Epidermal melanocyte (primary cell): ENCODE data around the gene EZH1.

Source experiments
- DNase-seq: peaks from one replicate; pipeline ENCODE4 v3.0.0; 2011; ENCODE audit warnings: low spot score; ENCODE audit not compliant: insufficient read length

The EZH1 gene

DNA sequence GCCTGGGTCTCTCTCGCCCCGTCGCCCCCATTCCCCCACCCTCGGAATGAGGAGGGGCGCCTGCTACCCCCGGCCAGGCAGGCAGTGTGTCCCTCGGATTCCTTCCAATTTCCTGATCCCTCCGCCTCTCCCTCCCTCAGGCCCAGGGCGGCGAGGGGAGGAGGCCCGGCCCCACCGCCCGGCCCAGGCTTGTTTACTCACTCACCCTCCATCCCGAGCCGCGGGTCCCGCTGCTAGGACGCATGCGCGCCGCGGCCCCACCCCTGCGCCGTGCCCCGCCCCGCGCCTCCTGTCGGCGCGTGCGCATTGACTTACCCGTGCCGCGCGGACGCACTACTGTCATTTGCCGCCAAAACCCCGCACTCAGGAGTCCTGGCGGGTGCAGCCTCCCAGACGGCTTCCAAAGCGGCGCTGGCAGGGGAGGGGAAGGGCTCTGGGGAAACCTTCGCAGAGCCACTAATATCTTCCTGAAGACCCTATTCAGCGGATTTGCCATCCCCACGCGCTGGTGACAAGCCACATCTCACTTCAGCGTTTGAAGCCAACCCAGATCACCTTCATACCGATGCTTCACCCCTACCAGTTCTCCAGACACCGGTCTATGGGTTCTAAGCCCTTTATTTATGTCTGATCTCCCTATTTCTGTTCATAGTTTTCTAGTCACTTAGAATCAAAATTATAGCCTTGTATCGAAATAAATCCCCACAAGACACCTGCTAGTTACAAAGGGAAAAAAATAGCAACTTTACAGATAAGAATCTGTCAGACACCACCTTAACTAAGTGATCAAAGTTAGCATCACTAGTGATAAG is at the start of gene EZH1:
TSS of gene EZH1 (minus strand) at position 235 of the 812 bp plus-strand sequence. CDS start 16,099 bp downstream, outside the sequence.
- peak; percentile 99 for DNase-seq

DNA sequence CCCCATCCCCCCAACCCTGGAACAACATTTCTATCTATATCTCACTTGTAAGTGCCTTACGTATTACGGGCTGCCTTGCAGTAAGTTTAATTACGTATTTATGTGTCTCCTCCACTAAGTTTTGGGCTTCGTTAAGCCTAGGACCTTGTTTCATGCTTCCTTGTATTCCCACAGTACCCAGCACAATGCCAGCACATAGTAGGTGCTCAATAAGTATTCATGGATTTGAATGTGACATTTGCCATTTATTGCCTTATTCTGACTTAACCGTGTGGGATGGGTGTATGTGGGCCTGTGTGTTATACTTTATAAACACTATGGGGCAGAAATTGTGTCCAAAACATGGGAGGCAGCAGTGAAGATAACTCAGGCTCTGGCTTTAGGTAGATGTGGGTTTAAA is 47.7 kb upstream of the EZH1 start:
- no peak for DNase-seq

DNA sequence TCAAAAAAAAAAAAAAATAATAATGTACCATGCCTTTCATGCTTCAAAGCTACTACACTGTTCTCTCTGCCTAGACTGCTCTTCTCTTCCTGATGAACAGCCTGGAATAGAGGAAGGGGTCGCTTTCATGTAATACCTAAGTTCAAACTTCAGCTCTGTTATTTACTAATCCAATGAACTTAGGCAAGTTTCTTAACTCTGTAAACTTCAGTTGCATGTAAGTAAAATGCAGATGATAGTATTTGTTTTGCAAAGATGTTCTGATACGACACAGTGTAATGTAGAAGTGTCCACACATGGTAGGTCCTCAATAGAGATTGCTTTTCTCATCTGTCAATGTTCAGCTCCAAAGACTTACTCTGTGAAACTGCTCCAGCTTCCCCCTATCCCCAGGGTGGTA is 47.1 kb upstream of the EZH1 start:
- DNase-seq, result no peak

DNA sequence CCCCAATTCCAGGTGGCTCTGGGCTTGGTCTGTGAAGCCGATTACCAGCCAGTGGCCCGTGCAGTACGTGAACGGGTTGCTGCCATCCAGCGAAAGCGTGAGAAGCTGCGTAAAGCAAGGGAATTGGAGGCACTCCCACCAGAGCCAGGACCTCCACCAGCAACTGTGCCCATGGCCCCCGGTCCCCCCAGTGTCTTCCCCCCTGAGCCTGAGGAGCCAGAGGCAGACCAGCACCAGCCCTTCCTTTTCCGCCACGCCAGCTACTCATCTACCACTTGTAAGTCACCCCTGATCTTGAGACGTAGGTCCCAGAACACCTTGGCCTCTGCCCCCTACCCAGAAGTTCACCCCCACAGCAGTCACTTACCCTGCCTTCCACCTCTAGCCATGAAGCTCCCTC is 42.4 kb upstream of the EZH1 start:
- no peak for DNase-seq

DNA sequence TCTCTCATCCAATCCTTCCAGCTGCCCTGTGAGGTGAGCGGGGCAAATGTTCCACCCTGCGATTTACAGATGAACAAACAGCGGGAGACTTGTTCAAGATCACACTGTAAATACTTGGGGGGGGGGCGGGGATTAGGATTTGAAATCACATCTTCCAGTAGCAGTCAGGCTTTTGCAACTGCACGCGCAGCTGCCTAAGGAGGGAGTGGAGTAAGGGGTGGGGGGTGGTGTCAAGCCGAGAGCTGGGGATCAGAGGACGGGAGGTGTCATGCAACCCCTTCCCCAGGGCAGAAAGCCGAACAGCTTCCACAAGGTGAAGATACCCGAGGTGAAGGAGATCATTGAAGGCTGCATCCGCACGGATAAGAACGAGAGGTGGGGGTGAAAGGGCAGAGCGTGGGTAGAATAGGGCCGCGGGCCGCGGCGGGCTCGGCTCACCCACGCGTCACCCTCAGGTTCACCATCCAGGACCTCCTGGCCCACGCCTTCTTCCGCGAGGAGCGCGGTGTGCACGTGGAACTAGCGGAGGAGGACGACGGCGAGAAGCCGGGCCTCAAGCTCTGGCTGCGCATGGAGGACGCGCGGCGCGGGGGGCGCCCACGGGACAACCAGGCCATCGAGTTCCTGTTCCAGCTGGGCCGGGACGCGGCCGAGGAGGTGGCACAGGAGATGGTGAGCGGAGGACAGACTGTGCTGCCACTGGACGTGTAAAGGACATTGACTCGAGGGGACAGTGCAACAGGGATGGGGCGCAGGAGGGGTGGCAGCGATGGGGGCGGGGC is 40.2 kb upstream of the EZH1 start:
- no peak for DNase-seq

DNA sequence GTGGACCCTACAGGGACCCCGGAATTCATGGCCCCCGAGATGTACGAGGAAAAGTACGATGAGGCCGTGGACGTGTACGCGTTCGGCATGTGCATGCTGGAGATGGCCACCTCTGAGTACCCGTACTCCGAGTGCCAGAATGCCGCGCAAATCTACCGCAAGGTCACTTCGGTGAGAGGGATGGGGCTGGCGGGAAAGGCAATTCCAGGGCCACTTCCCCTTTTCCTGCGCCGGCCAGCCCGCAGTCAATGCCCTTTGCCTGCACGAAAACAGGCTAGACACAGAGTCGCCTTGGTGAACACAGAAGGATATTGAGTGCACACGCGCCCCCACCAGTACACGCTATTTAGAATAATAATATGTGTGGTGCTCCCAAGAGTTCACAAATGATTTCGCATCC is 39.6 kb upstream of the EZH1 start:
- DNase-seq, result no peak

DNA sequence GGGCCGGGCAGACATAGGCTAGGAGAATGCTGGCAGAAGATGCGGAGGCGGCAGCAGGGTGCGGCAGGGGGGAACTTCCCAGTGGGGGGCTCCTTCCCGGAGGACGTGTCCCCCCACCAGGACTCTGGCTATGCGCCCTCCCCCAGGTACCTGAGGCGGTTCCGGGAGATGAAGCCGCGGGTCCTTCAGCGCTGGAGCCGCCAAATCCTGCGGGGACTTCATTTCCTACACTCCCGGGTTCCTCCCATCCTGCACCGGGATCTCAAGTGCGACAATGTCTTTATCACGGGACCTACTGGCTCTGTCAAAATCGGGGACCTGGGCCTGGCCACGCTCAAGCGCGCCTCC is 38.9 kb upstream of the EZH1 start:
- no peak for DNase-seq

DNA sequence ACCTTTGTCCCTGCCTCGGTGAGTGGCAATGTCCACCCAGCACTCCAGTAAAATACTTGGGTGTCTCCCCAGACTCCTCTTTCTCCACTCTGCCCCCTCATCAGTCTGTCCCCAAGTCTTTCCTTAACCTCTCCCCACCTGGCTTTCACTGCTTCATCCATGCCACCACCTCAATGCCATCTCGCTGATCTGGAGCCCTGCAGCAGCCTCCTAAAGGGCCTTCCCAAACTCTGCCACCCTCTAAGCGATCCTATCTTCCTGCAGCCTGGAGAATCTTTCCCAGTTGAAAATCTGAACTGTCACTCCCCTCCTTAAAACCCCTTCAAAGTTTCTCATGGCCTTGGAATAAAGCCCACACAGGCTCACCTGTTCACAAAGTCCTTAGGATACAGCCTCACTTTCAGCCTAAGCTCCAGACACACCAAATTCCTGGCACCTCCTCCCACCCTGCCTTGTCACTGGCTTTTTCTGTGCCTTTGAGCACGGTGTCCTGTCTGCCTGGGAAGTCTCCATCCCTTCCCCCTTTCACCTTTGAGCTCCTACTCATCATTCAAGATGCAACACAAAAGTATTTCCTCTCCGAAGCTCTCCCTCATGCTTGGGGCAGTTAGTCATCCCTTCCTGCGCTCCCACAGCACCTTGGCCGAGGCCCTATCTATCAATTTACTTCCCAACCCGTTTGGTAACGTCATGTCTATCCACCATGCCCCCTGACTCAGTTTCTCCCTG is 38.4 kb upstream of the EZH1 start:
- no peak for DNase-seq

DNA sequence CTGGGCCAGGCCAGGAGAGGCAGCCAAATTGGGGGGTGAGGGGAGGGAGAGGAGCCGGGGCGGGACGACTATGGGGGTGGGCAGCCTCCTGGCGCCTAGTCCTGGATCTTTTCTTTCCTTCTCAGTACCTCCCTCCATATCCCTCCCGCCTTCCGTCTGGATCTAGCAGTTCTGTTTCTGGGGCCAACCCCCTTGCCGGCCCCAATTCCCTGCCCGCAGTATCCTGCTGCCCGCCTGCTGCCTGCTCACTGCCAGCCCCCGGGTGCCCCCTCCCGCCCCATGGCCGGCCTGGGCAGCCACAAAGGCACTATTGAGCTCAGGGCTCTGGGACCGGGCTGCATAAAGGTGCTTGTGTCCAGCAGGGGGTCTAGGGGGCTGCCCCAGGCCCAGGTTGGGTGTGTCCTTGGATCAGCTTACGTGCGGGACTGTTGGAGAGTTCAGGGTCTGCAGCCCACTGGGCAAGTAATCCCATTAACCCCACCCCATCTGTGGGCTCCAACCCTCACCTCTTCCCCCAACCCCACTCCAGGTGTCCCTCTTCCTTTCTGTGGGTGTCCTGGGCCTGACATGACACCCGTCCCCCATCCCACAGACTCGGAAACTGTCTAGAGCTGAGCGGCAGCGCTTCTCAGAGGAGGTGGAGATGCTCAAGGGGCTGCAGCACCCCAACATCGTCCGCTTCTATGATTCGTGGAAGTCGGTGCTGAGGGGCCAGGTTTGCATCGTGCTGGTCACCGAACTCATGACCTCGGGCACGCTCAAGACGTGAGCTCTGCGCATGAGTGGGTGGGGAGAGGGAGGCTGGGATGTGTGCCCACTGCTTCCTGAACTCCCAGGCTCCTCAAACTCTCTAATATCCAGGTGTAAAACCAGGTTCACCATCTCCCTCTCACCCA is 37.6 kb upstream of the EZH1 start:
- DNase-seq, result no peak

DNA sequence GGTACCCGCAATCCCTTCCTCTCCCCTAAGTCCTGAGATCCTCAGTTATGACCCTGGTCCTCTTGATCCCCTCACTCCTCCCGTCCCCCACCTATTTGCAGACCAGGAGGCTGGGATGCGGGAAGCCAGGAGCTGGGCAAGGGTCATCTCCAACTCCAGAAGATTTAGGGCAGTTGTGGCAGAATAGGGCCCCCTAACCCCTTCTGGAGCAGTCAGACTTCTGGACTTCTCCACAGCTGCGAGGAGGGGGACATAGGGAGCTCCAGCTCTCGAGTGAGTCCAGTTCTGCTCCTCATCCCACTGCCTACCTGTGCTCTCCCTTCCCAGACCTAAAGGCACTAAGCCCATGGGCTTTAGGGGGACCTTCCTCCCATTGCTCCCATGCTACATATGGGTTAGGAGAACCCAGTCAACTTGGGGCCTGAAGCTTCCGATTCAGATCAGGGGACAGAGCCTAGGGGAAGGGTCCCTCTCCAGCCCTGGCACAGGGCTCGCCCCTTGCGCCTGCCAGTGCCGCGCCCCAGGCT is 36.9 kb upstream of the EZH1 start:
- DNase-seq, result no peak

DNA sequence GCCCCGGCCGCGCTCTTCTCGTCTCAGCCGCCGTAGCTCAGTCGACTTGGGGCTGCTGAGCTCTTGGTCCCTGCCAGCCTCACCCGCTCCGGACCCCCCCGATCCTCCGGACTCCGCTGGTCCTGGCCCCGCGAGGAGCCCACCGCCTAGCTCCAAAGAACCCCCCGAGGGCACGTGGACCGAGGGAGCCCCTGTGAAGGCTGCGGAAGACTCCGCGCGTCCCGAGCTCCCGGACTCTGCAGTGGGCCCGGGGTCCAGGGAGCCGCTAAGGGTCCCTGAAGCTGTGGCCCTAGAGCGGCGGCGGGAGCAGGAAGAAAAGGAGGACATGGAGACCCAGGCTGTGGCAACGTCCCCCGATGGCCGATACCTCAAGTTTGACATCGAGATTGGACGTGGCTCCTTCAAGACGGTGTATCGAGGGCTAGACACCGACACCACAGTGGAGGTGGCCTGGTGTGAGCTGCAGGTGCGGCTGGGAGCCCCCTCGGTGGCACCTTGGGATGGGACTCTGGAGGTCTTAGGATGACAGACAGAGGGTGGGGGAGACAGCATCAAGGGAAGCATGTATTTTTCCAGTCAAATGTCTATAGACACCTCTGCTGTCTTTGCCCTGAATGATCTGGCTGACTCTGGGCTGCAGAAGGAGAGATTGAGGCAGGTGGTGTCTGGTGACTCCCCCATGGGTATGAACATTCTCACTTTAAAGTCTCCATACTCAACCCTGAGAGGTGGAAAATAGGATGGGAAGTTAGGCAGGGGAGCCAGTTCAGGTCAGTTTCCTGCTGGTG is 36.2 kb upstream of the EZH1 start:
- DNase-seq, result no peak

DNA sequence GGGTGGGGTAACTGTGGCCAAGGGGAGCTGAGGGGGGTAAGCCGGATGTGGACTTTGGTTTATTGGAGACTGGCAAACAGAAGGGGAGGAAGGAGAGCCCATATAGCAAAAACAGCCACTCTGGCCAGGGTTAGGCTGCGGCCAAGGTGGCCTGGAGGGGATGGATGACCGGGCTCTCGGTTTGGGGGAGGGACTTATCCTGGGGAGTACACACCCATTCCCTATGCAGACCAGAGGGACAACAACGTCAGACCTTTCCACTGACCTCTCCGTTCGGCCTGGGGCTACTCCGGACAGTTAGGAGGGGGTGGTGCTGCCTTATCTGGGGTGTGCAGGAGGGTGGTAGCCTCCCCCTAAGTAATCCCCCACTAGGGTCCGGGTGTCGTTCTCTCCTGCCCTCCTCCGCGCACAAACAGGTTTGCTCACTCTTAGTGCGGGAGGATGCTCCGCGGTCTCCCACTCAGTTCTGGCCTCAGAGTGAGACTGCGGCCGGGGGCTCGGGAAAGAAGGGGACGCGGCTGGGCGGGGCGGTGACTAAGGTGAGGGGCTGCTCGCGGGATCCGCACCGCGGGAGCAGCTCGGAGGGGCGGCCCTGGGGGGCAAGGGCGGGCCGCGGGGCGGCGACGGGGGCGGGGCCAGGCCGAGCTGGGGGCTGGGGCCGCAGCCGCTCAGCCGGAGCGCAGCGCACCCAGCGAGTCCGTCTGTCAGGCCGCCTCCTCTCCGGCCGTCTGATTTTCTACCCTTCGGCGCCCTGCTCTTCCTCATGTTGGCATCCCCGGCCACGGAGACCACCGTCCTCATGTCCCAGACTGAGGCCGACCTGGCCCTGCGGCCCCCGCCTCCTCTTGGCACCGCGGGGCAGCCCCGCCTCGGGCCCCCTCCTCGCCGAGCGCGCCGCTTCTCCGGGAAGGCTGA is 35.4 kb upstream of the EZH1 start, which contains the start of gene WNK4:
TSS of gene WNK4 (plus strand) at position 675 of the 915 bp plus-strand sequence. CDS start at position 764, 89 bp downstream.
- DNase-seq, result no peak

DNA sequence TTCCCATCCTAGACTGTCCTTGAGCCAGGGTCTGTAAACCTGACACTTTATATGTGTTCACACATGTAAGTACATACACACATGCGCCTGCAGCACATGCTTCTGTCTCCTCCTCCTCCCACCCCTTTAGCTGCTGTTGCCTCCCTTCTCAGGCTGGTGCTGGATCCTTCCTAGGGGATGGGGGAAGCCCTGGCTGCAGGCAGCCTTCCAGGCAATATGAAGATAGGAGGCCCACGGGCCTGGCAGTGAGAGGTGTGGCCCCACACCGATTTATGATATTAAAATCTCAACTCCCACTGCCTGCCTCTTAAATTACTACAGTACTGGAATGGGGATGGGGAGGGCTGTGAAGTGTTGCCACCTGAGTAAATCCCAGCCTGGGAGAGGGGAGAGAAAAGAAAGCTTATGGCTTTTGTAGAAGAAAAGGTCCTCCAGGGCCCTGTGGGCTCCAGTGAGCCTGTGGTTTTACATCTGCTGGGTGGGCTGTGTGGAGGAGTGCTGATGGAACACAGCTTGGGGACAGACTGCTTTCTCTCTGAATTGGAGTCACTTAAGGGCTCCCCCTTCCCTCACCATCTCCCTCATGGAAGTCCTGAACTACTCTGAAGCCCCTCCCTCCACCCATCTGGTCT is 34.6 kb upstream of the EZH1 start:
- no peak for DNase-seq

DNA sequence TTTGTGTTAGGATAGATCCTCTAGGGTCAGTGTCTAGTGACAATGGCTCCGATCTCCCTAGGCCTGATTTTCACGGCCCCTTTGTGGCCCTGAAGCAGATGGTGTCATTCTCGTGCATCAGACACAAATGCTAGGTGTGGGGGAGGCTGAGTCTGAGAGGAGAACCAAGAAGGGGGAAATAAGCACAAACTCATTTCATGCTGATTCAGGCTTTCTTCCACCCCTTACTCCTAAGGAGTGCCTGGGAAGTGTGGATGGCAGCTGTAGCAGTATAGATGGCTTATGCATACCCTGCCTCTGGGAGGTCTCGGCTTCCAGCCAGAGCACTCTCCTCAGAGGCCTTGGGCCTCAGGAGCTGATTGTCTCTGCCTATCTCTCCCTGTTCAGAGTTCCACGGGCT is 33.7 kb upstream of the EZH1 start:
- no peak for DNase-seq

DNA sequence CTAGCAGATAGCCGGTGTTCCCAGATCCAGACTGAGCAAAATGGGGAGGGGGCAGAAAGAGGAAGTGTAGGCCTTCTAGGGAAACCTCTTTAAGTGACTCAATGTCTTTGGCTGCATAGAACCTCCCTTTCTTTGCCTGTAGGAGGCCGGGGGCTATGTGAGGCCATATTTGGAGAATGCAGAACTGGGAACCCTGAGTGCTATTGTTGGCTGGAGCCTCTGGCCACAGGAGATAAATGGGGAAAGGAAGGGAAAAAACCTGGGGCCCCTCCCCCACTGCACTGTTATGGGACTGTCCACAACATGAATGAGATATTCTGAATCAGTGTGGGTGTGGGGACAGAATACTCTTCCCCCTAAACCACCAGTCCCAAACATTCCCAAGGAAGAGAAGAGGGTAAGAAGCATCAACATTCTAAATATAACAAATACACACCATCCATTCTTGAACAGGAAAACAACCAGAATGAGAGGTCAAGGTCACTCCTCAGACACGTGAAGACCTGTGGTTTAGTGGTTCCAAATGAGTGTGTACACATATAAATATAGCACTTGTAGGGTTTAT is 30.8 kb upstream of the EZH1 start:
- DNase-seq, result no peak

DNA sequence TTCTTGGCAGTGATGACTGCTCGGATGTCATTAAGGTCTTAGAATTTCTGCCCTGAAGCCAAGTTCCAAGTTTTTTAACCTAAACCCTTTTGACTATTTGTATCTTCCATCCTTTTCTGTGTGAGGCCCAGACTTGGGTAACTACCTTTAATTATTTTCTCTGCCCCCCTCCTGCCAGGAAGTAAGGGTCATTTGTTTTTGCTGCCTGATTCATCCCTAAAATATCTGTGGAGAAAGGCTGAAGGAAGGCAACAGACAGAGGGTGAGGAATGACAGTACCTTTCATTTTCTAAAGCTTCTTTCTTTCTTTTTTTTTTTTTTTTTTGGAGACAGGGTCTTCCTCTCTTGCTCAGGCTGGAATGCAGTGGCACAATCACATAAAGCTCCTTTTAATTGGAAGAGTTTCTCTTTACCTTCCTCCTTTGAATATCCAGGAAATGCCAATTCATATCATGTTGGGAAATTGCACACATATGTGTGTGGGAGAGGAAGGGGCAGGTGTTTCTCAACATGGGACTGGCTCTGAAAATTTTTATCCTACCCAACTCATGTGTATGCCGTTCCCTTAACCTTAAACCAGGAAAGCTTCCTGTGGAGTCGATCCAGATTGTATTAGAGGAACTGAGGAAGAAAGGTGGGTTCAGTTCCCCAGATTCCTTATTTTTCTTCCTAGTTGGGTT is 29.4 kb upstream of the EZH1 start:
- DNase-seq, result no peak

DNA sequence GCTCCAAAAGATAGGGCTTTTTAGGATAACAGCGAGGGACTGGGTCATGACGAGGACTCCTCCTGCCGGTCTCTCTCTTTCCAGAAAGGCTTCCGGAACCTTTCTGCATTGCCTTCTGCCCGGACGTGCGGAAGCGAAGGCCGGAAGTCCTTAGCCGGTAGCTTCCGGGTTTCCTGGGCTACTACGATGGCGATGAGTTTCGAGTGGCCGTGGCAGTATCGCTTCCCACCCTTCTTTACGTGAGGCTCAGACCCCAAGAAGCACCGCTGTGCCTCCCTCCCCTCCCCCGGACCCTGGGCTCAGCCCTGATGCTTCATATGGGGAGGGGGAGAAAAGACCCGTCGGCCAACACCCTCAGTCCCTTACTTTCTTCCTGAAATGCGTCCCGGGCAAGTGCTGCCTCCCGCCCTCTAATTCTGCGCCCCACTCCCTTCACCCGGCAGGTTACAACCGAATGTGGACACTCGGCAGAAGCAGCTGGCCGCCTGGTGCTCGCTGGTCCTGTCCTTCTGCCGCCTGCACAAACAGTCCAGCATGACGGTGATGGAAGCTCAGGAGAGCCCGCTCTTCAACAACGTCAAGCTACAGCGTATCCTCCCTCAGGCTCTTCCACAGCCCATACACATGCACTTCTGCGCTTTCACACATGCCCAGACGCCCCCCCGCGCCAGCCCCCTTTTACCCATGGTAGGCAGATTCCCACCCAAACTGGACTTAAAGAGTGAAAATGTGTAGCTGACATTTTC is 28.6 kb upstream of the EZH1 start, which contains the start of gene VPS25:
TSS of gene VPS25 (plus strand) at position 160 of the 746 bp plus-strand sequence. CDS start at position 187, 27 bp downstream.
- DNase-seq, result peak; percentile 91
